PFSK-1 (cell line): ENCODE measurements around the gene ZNF644.

Experiments
- FOXP2 ChIP-seq: optimal IDR thresholded peaks from 2 replicates; pipeline ENCODE3; 2011; ENCODE audit warnings: borderline replicate concordance, control low read depth, inconsistent platforms; ENCODE audit not compliant: insufficient read depth; ENCODE audit errors: extremely low read length, extremely low read depth
- POLR2AphosphoS5 ChIP-seq: IDR thresholded peaks from 2 replicates; pipeline ENCODE4 v1.6.1; 2012; ENCODE audit warnings: low read depth, mild to moderate bottlenecking, control low read depth, low read length, moderate library complexity
- REST ChIP-seq, 2 experiments: IDR thresholded peaks; 2 replicates each; pipeline versions ENCODE4 v1.6.1 to v1.8.0; 2011 to 2012; ENCODE audit warnings: low read depth in 2 of 2, low read length in 2 of 2, control low read depth in 1 of 2, inconsistent platforms in 1 of 2, mild to moderate bottlenecking in 1 of 2, moderate library complexity in 1 of 2; ENCODE audit not compliant: insufficient read depth in 1 of 2
- SIN3A ChIP-seq: IDR thresholded peaks from 2 replicates; pipeline ENCODE4 v1.6.1; 2012; ENCODE audit warnings: mild to moderate bottlenecking, low read length, moderate library complexity, borderline replicate concordance; ENCODE audit not compliant: insufficient read depth
- TAF1 ChIP-seq: IDR thresholded peaks from 2 replicates; pipeline ENCODE4 v1.6.1; 2012; ENCODE audit warnings: low read length, control low read depth, borderline replicate concordance; ENCODE audit not compliant: insufficient read depth

The ZNF644 gene

GRCh38 chr1:90943966-90944365 is 77.9 kb downstream of the ZNF644 start:
- TF ChIP-seq TAF1 (no peak), FOXP2 (no peak), POLR2AphosphoS5 (no peak), REST (IDR thresholded peaks at IDR 0.05; ENCODE audit: insufficient read depth in 1 of 2, low read depth in 2 of 2, low read length in 2 of 2) (no peak), SIN3A (no peak)

GRCh38 chr1:90940746-90941145 is 81.1 kb downstream of the ZNF644 start:
- TF ChIP-seq FOXP2, result no peak
- no peak for TF ChIP-seq POLR2AphosphoS5
- no peak for TF ChIP-seq TAF1

- TF ChIP-seq FOXP2 (no peak), POLR2AphosphoS5 (no peak), TAF1 (no peak), REST (IDR thresholded peaks at IDR 0.05; ENCODE audit: insufficient read depth in 1 of 2, low read depth in 2 of 2, low read length in 2 of 2) (no peak), SIN3A (no peak)
These were observed 85.1 kb downstream of the ZNF644 start for GRCh38 chr1:90936731-90937130.

GRCh38 chr1:90936061-90936460 is 85.8 kb downstream of the ZNF644 start:
- TF ChIP-seq FOXP2 (no peak), REST (IDR thresholded peaks at IDR 0.05; ENCODE audit: insufficient read depth in 1 of 2, low read depth in 2 of 2, low read length in 2 of 2) (no peak), SIN3A (no peak), TAF1 (no peak), POLR2AphosphoS5 (no peak)

GRCh38 chr1:90926971-90927370 is 94.9 kb downstream of the ZNF644 start:
- TF ChIP-seq POLR2AphosphoS5, result no peak
- no peak for TF ChIP-seq SIN3A
- no peak for TF ChIP-seq FOXP2
- TF ChIP-seq REST (IDR thresholded peaks at IDR 0.05; ENCODE audit: insufficient read depth in 1 of 2, low read depth in 2 of 2, low read length in 2 of 2), result no peak
